Activated naive CD4-positive, alpha-beta T cell treated with anti-CD3 and anti-CD28 coated beads, Interleukin-2, amount 50 U/mL, for 72 hours (primary cell): ENCODE measurements around the gene PPEF1. TPM values are rescaled to one million over a fixed set of nuclear protein-coding genes. Genes with fewer than 3 reads are reported as not detected.
A peak's percentile ranks its signal among the peaks of the same experiment; 100 is the strongest.
"Not testable (repeated sequence)": the region's sequence is repeated elsewhere in the genome, so short reads cannot be mapped to it uniquely, and the experiment has no call there.

Source experiments
- ATAC-seq, 2 donors: fragments of 150-1000 bp; cut with Tn5 transposase; 2 replicates each; pipeline ENCODE4 v1.10.0; 2021; ENCODE audit warnings: mild to moderate bottlenecking in 2 of 2, moderate library complexity in 2 of 2
- DNase-seq, 2 donors: peaks; one replicate each; pipeline ENCODE4 v3.0.0; 2021 to 2022; ENCODE audit warnings: low spot score in 2 of 2
- H3K27ac Mint-ChIP-seq, 2 donors: one replicate each; pipeline ENCODE4 v1.8.0; 2022; ENCODE audit warnings: mild to moderate bottlenecking in 2 of 2, mixed read lengths in 2 of 2
- H3K36me3 Mint-ChIP-seq, 2 donors: one replicate each; pipeline ENCODE4 v1.8.0; 2022; ENCODE audit warnings: mixed read lengths in 2 of 2
- H3K9me3 Mint-ChIP-seq, 2 donors: one replicate each; pipeline ENCODE4 v1.8.0; 2022; ENCODE audit warnings: mixed read lengths in 2 of 2
- total RNA-seq, 2 donors: library from RNA; stranded (reverse); gene quantifications; one replicate each; pipeline ENCODE4 v1.2.3, GENCODE V29; 2022

Gene PPEF1
- total RNA-seq, 2 donors from 2014 or later: not detected

DNA sequence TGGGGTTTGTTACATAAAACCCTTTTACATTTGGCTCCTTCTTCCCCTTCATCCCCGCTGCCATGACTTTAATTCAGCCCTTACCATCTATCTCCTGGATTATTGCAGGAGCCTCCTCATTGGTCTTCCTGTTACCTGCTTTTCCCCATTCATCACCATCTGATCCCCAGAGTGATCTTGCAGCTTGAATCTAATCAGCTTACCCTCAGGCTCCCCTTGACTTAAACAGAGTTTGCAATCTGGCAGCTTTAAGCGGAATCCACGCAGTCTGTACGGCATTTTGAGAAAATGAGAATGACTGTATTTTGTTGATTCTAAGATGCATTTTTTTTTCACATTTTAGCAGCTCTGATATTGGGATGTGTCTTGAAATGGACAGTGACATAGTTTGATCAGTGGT is 14.9 kb upstream of the PPEF1 start:
- ATAC-seq: no peak

DNA sequence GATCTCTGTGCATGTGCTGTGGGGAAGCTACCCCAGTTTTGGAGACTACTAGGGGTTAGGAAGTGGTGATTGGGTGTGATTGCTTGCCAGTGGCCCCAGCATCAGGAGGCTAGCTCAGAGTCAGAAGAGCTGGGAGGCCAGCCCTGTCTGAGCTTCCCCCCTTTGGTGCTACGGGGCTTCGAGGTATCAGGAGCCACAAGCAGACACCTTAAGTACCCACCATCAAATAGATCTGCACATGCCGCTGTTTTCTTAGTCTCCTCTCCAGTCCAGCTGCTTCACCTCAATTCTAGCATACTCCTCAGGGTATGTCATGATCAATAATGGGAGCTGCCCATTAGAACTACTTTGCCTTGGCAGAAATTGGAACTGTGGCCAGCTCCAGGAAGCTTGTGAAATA is 10.8 kb upstream of the PPEF1 start:
- H3K9me3 Mint-ChIP-seq: no peaks in the 10 kb centered on the region
- DNase-seq (no peak), ATAC-seq (no peak)
- no peak overlapping the region for H3K27ac Mint-ChIP-seq
- H3K36me3 Mint-ChIP-seq: no peaks in the 10 kb centered on the region

More for the DNA sequence above, 14.9 kb upstream of the PPEF1 start:
- DNase-seq: no peak
- Mint-ChIP-seq H3K27ac (no peak overlapping the region), H3K9me3 (no peaks in the 10 kb centered on the region), H3K36me3 (no peaks in the 10 kb centered on the region)

DNA sequence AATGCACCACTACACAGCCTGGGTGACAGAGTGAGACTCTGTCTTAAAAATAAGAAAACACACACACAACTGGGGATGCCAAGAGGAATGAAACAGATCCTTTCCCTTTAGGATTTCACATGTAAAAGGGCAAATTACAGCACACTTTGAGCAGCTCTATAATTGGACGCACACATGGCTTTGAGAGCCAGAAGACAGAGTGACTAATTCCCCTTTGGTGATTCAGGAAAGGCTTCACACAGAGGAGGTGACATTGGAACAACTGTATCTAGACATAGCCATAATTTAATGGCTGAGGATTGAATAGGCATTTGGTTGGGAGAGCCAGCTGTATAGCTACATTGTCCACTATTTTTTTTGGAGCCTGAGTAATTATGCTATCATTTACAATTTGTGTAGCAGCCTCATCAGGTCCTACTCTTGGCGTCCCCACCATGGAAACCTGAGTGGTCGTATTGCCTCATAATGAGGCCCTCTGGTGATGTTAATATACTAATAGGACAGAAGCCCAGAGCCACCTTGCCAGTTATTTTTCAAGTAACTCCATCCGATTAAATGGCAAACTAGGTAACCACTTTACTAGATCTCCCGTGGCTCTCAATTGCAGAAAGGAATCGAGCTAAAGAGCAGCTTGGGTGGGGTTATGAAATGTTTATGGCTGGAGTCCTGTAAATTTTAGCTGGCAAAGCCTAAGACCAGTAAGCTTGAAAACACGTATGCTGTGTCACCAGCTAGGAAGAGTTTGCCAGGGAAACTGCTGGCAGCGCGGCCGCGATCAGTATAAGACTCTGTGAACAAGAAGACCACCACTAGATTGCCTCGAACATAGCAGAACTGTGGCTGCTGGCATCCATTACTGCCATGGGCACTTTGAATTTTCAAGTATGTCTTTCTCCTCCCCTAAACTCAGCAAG is 8.5 kb upstream of the PPEF1 start:
- Mint-ChIP-seq H3K27ac (no peak overlapping the region), H3K36me3 (no peaks in the 10 kb centered on the region), H3K9me3 (no peaks in the 10 kb centered on the region)
- no peak for DNase-seq
- ATAC-seq: no peak

DNA sequence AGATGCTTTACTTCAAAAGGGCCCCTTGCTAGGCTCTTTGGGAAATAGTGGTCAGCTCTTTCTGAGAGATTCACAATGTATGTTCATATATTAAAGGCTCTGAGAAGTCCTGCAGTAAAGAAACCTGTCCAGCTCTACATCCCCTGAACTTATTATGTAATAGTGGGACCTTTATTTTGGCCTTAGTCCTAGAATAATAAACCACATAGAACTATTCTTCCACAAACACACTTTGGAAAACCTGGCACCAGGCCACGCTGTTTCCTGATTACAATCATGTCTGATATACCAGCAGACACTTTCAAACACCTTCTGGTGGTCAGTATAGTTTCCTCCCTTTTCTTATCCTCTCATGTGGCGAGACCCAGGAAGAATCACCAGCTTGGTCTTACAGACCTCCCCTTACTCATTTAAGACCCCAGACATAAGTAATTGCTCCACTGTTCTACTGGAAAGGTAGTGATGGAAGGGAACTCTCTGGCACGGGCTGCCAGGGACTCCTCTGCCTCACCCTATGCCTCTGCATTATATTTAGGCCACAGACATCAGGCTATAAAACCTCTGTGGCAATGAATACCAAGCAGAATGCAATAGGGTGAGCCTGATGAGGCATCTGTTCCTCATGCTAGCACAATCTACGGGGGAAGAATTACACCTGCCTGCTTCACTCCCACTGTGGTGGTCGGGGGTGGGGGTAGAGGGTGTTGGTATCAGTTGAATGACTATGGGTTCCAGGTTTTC is 5.7 kb upstream of the PPEF1 start:
- DNase-seq (no peak), ATAC-seq (no peak)
- Mint-ChIP-seq H3K27ac (no peak overlapping the region), H3K36me3 (no peaks in the 10 kb centered on the region), H3K9me3 (no peaks in the 10 kb centered on the region)

DNA sequence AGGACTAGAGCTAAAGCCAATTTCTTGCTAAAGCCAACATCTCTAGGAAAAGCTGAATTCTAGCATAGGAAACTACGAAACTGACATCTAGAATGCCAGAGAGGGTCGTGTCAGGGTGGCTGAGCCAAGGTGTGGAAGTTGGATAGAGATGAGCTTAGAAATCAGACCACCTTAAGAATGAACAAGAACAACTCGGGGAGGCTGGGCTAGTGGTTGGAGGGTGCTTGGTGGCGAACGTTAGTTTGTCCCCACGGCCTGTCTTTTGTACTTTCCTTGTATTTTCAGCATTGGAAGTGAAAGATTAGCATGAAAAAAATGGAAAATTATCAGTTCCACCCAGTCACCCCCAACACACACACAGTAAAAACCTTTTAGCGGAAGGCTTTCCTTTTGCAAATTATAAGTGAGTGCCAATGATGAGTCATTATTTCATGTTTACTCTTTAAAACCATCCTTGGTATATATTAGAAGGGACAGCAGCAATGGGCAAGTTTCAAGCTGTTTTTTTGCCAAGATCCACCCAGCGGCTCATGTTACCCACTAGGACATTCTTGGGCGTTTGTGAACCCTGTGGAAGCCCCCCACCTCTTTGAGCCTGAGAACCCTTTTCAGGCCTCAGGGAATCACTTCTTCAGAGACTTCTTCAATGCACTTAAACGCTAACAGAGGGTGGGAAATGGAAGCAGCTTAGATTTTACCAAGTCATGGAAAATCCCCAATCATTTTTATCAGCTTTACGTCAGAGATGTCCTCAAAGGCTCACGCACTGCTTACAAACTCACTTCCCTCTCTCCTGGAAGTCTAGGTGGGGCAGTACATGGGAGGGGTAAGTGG is 4.9 kb upstream of the PPEF1 start:
- Mint-ChIP-seq H3K27ac (no peak overlapping the region), H3K36me3 (no peaks in the 10 kb centered on the region), H3K9me3 (no peaks in the 10 kb centered on the region)
- DNase-seq (no peak), ATAC-seq (no peak)

DNA sequence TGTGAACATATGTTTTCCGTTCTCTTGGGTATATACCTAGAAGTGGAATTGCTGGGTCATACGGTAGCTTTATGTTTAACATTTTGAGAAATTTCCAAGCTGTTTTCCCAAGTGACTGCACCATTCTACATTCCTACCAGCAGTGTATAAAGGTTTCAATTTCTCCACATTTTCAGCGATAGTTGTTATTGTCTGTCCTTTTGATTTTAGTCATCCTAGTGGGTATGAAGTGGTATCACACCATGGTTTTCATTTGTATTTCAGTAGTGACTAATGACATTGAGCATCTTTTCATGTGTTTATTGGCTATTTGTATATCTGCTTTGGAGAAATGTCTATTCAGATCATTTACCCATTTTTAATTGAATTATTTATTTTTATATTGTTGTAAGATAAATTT is 2.4 kb downstream of the PPEF1 start:
- ATAC-seq: peak in 1 of 2 donors; percentile 37
- Mint-ChIP-seq H3K36me3 (no peaks in the 10 kb centered on the region), H3K9me3 (no peaks in the 10 kb centered on the region), H3K27ac (no peak overlapping the region)
- DNase-seq: no peak

DNA sequence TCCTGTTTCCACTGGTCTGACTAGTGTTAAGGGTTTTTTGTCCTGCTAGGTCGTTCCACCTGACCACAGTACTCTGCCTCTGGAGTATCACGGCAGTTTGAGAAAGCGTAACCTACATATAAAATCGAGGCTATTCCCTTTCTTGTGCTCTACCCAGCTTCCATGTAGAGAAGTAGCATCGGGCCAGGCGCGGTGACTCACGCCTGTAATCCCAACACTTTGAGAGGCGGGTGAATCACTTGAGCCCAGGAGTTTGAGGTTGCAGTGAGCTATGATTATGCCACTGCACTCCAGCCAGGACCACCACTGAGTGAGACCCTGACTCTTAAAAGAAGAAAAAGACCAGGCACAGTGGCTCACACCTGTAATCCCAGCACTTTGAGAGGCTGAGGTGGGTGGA is 7.5 kb downstream of the PPEF1 start:
- H3K9me3 Mint-ChIP-seq: no peaks in the 10 kb centered on the region
- H3K27ac Mint-ChIP-seq: no peak overlapping the region
- no peaks in the 10 kb centered on the region for H3K36me3 Mint-ChIP-seq
- DNase-seq: no peak
- ATAC-seq: no peak

DNA sequence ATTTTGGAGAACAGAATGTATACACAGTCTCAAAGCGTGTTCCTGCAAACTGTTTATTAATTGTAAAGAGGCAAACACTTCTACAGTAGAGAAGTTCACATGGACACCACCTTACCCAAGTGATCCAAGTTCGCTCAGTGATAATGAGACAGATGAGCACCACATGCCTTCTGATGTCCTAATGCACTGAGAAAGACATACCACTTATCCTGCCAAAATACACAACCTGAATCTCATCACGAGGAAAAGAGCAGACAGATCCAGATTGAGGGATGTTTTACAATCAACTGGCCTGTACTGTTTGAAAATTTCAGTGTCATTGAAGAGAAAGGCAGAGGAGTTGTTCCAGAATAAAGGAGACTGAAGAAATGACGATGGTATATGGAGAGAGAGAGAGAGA is 12.4 kb downstream of the PPEF1 start:
- Mint-ChIP-seq H3K36me3 (no peaks in the 10 kb centered on the region), H3K27ac (no peak overlapping the region), H3K9me3 (no peaks in the 10 kb centered on the region)
- DNase-seq (no peak), ATAC-seq (no peak)

DNA sequence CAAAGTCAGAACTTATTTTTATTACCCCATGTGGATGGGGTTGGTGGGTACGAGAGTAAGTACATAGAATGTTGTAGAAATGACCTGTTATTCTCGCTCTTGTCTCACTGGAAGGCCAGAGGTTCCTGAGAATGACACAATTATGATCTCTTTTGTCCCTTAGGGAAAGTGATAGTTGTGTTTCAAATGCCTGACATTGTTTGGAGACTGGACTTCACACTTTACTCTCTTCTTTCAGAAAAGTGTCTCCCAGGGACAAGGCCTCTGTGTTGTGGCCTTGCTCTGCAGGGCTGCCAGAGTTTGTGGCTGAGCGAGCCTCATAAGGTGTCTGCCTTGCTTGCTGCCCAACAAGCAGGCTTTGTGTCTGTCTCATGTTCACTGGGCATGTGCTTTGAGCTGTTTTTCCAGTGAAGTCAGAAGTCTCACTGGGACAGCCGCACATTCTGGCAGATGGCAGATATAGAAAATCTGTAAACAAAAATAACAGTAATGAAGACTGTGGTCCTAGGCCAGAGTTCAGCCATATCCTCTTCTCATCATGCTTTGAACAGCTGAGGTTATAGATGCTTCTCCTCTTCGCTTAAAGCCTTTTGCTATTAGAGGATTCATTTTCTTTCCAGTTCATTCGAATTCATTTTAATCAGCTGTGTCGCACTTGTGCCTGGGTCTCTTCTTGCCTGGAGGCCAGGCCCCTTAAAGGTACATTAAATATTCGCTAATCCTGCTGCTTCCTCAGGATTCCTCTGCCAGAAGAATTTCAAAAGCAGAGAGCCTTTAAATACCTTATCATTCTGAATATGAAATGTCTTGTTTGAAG is 14.4 kb downstream of the PPEF1 start:
- DNase-seq: no peak
- Mint-ChIP-seq H3K9me3 (no peaks in the 10 kb centered on the region), H3K27ac (no peak overlapping the region), H3K36me3 (no peaks in the 10 kb centered on the region)
- ATAC-seq: no peak

DNA sequence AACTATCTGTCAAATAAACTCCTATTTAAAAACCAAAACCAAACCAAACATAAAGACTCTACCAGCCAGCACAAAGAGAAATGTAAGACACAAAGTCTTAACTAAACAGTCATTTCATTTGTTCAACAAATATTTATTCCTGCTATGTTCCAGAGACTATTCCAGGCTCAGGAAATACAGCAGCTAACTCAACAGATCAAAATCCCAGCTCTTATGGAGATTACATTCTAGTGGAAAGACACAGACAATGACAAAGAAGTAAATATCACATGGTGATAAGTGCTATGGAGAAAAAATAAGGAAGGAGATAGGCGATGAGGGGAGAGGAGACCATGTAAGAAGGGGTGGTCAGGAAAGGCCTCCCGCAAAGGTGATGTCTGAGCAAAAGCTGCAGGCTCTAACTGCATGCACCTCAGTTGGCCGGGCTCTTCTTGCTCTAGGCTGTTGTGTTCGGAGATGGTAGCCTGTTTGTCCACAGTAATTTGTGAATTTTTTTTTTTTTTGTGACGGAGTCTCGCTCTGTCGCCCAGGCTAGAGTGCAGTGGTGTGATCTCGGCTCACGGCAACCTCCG is 15.1 kb downstream of the PPEF1 start:
- Mint-ChIP-seq H3K27ac (no peak overlapping the region), H3K36me3 (no peaks in the 10 kb centered on the region), H3K9me3 (no peaks in the 10 kb centered on the region)
- ATAC-seq: no peak
- DNase-seq: no peak

DNA sequence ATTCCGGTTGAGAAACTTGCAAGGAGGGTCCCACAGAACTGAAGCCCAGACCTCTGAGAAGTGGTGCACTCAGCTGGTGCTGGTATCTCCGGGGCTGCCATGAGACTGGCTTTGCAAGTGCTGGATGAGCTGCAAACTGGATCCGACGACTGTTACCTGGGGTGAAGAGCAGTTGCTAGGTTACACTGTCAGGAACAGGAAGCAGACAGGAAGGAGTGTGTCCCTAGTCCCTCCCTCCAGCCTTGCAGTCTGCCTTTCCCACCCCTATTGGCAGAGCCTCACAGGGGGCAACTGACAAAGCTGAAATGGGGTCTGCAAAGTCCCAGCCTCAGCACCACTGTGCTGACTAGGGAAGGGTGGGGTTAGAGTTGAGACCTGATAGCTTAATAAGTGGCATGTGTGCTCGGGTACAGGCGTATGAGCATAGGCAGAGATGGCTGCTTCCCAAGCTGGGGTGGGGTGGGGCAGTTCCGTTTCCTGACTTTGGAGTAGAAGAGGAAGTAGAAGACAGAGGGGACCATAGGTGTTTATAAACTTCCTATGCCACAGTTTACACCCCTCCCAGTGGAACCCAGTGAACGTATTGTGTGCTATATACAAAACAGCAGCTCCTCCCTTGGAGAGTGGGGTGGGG is 18.0 kb downstream of the PPEF1 start:
- ATAC-seq (no peak), DNase-seq (no peak)
- Mint-ChIP-seq H3K36me3 (no peaks in the 10 kb centered on the region), H3K9me3 (no peaks in the 10 kb centered on the region), H3K27ac (no peak overlapping the region)

DNA sequence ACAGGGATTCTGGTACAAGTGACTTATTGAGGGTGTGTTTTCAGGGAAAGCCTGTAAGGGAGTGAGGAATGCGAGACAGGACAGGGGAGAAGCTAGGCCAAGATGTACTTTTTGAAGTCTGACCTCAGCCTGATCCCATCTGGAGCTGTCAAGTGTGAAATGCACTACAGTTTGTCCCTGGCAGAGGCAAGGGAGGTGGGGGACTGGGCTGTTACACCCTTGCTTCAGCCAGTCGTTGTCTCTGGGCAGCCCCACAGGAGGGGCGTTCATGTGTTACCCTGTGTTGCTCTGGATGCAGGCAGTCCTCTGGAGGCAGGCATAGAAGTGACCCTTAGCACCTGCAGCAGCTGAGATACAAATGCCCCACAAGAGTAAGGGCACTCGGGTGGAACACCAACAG is 25.8 kb downstream of the PPEF1 start:
- Mint-ChIP-seq H3K36me3 (no peaks in the 10 kb centered on the region), H3K9me3 (no peaks in the 10 kb centered on the region), H3K27ac (no peak overlapping the region)
- DNase-seq: no peak
- no peak for ATAC-seq

DNA sequence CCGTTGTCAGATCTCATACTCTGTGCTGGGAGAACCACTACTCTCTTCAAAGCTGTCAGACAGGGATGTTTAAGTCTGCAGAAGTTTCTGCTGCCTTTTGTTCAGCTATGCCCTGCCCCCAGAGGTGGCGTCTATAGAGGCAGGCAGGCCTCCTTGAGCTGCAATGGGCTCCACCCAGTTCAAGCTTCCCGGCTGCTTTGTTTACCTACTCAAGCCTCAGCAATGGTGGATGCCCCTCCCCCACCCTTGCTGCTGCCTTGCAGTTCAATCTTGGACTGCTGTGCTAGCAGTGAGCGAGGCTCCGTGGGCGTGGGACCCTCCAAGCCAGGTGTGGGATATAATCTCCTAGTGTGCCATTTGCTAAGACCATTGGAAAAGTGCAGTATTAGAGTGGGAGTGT is 32.2 kb downstream of the PPEF1 start:
- DNase-seq, H3K36me3 Mint-ChIP-seq, ATAC-seq, H3K27ac Mint-ChIP-seq, H3K9me3 Mint-ChIP-seq: not testable (repeated sequence)

DNA sequence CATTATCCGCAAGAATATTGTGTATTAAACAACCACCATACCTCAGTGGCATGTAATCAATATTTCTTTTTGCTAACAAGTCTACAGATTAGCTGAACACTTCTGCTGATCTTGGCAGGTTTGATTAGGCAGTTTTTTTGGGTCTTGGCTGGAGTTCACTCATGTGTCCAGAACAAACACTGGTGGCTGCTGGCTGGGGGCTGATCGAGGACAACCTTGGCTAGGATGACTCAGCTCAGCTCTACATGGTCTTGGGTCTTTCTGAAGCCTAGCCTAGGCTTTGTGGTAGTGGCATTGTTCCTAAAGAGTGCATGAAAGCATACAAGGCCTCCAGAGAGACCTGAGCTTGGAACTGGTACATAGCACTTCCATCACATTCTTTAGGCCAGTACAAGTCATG is 41.1 kb downstream of the PPEF1 start:
- ATAC-seq: no peak
- Mint-ChIP-seq H3K9me3 (no peaks in the 10 kb centered on the region), H3K27ac (no peak overlapping the region), H3K36me3 (no peaks in the 10 kb centered on the region)
- no peak for DNase-seq

DNA sequence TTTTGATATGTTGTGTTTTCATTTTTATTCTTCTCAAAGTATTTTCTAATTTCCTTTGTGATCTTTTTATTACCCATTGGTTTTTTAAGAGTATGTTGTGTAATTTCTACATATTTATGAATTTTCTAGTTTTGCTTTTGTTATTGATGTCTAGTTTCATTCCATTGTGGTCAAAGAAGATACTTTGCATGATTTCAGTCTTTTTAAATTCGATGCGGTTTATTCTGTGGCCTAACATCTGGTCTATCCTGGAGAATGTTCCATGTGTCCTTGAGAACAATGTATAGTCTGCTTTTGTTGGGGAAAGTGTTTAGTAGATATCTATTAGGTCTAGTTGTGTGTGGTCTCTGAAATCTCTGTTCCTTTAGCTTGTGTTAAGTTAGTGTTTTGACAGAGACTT is 46.2 kb downstream of the PPEF1 start:
- DNase-seq (no peak), ATAC-seq (no peak)
- no peak overlapping the region for H3K27ac Mint-ChIP-seq
- H3K36me3 Mint-ChIP-seq: no peaks in the 10 kb centered on the region
- no peaks in the 10 kb centered on the region for H3K9me3 Mint-ChIP-seq

DNA sequence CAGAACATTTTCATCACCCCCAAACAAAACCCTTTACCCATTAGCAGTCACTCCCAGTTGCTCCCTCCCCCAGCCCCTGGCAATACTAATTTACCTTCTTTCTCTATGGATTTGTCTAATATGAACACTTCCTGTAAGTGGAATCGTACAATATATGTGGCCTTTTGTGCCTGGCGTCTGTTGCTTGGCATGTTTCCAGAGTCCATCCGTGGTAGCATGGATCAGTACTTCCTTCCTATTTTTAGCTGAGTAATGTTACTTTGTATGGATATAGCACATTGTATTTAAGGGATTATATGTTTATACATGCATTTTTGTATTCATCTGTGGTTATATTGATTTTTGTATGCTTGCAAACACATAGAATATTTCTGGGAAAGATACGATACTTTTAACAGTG is 48.2 kb downstream of the PPEF1 start:
- no peak overlapping the region for H3K27ac Mint-ChIP-seq
- no peaks in the 10 kb centered on the region for H3K9me3 Mint-ChIP-seq
- H3K36me3 Mint-ChIP-seq: no peaks in the 10 kb centered on the region
- ATAC-seq (no peak), DNase-seq (no peak)
